HEK293 (cell line): Measurements from ENCODE around the gene HOXA3.
A peak's percentile ranks its signal among the peaks of the same experiment; 100 is the strongest.

ENCODE experiments used
- CTCF ChIA-PET: fragments of 350-600 bp; formaldehyde crosslinking; extraction: SDS; loops from one replicate; lab custom pipeline; 2021; ENCODE audit warnings: antibody characterized with exemption; lab: Yijun Ruan, JAX
- POLR2A ChIA-PET: fragments of 300-600 bp; formaldehyde crosslinking; extraction: SDS; loops from one replicate; lab custom pipeline; 2020; ENCODE audit warnings: antibody characterized with exemption, inconsistent platforms; lab: Yijun Ruan, JAX
- H3K27ac ChIP-seq: fragments of 200-500 bp; sonication (Bioruptor generic); 2 replicates; pipeline ENCODE4 v1.5.1; 2014; ENCODE audit warnings: low read depth, low read length, control low read depth, inconsistent platforms; ENCODE audit errors: extremely low read depth
- H3K36me3 ChIP-seq, 2 experiments: fragments of 200-500 bp in 1 of 2; sonication (Bioruptor generic) in 1 of 2; 1 replicate in 1 of 2; 2 replicates in 1 of 2; pipeline ENCODE4 v1.5.1; 2014 to 2017; ENCODE audit warnings: inconsistent platforms in 2 of 2, low read length in 2 of 2; ENCODE audit not compliant: control insufficient read depth in 2 of 2, insufficient read depth in 1 of 2
- H3K4me1 ChIP-seq: fragments of 200-500 bp; sonication (Bioruptor generic); 2 replicates; pipeline ENCODE4 v1.5.1; 2014; ENCODE audit warnings: mild to moderate bottlenecking, low read length, inconsistent platforms; ENCODE audit not compliant: control insufficient read depth, insufficient read depth
- H3K4me3 ChIP-seq: 2 replicates; pipeline ENCODE4 v1.5.1; 2011; ENCODE audit warnings: low read depth, mild to moderate bottlenecking, control low read depth, low read length, moderate library complexity
- H3K9me3 ChIP-seq: fragments of 200-500 bp; sonication (Bioruptor generic); 2 replicates; pipeline ENCODE4 v1.5.1; 2014; ENCODE audit warnings: low read depth, low read length, inconsistent platforms; ENCODE audit not compliant: control insufficient read depth, insufficient read depth
- EGR2 ChIP-seq: fragments of 450-650 bp; formaldehyde crosslinking; IDR thresholded peaks from 2 replicates; pipeline ENCODE4 v1.5.1; 2016; ENCODE audit warnings: low read depth, missing biosample characterization, missing genetic modification characterization
- GLIS1 ChIP-seq: fragments of 450-650 bp; formaldehyde crosslinking; IDR thresholded peaks from 2 replicates; pipeline ENCODE4 v1.5.1; 2016; ENCODE audit warnings: missing biosample characterization, missing genetic modification characterization
- GLIS2 ChIP-seq: fragments of 450-650 bp; formaldehyde crosslinking; IDR thresholded peaks from 2 replicates; pipeline ENCODE4 v1.5.1; 2016; ENCODE audit warnings: missing biosample characterization, missing genetic modification characterization
- HIC1 ChIP-seq: fragments of 450-650 bp; formaldehyde crosslinking; IDR thresholded peaks from 2 replicates; pipeline ENCODE4 v1.5.1; 2016; ENCODE audit warnings: missing biosample characterization, missing genetic modification characterization
- HOXD13 ChIP-seq: sonication (generic); formaldehyde crosslinking; IDR thresholded peaks from 2 replicates; pipeline ENCODE4 v1.8.0; 2022; ENCODE audit warnings: missing genetic modification reagents, borderline replicate concordance
- INSM2 ChIP-seq: fragments of 450-650 bp; formaldehyde crosslinking; IDR thresholded peaks from 2 replicates; pipeline ENCODE4 v1.5.1; 2016; ENCODE audit warnings: missing biosample characterization, missing genetic modification characterization
- KLF1 ChIP-seq: fragments of 450-650 bp; formaldehyde crosslinking; IDR thresholded peaks from 2 replicates; pipeline ENCODE4 v1.5.1; 2016; ENCODE audit warnings: missing biosample characterization, missing genetic modification characterization
- PRDM10 ChIP-seq: fragments of 450-650 bp; formaldehyde crosslinking; IDR thresholded peaks from 2 replicates; pipeline ENCODE4 v1.5.1; 2016; ENCODE audit warnings: missing biosample characterization, missing genetic modification characterization
- SP3 ChIP-seq: fragments of 450-650 bp; formaldehyde crosslinking; IDR thresholded peaks from 2 replicates; pipeline ENCODE4 v1.5.1; 2016; ENCODE audit warnings: missing biosample characterization, missing genetic modification characterization
- ZBTB10 ChIP-seq: fragments of 450-650 bp; formaldehyde crosslinking; IDR thresholded peaks from 2 replicates; pipeline ENCODE4 v1.5.1; 2016; ENCODE audit warnings: missing biosample characterization, missing genetic modification characterization
- ZBTB49 ChIP-seq: fragments of 450-650 bp; formaldehyde crosslinking; IDR thresholded peaks from 2 replicates; pipeline ENCODE4 v1.5.1; 2016; ENCODE audit warnings: missing biosample characterization, missing genetic modification characterization, low read depth
- ZFP69B ChIP-seq: fragments of 450-650 bp; formaldehyde crosslinking; IDR thresholded peaks from 2 replicates; pipeline ENCODE4 v1.5.1; 2016; ENCODE audit warnings: missing biosample characterization, missing genetic modification characterization
- ZIC2 ChIP-seq: fragments of 450-650 bp; formaldehyde crosslinking; IDR thresholded peaks from 2 replicates; pipeline ENCODE4 v1.5.1; 2016; ENCODE audit warnings: missing biosample characterization, missing genetic modification characterization
- ZNF132 ChIP-seq: fragments of 450-650 bp; formaldehyde crosslinking; IDR thresholded peaks from 2 replicates; pipeline ENCODE4 v1.5.1; 2017; ENCODE audit warnings: missing biosample characterization, missing genetic modification characterization, borderline replicate concordance
- ZNF157 ChIP-seq: fragments of 450-650 bp; formaldehyde crosslinking; IDR thresholded peaks from 2 replicates; pipeline ENCODE4 v1.5.1; 2016; ENCODE audit warnings: missing biosample characterization, missing genetic modification characterization
- ZNF302 ChIP-seq: fragments of 450-650 bp; formaldehyde crosslinking; IDR thresholded peaks from 2 replicates; pipeline ENCODE4 v1.5.1; 2016; ENCODE audit warnings: missing biosample characterization, missing genetic modification characterization, low read depth
- ZNF335 ChIP-seq: fragments of 450-650 bp; formaldehyde crosslinking; conservative IDR thresholded peaks from 2 replicates; pipeline ENCODE4 v1.5.1; 2016; ENCODE audit warnings: missing biosample characterization, missing genetic modification characterization
- ZNF529 ChIP-seq: fragments of 450-650 bp; formaldehyde crosslinking; IDR thresholded peaks from 2 replicates; pipeline ENCODE4 v1.5.1; 2017; ENCODE audit warnings: missing genetic modification characterization, missing biosample characterization; ENCODE audit not compliant: insufficient replicate concordance
- ZNF555 ChIP-seq: fragments of 450-650 bp; formaldehyde crosslinking; conservative IDR thresholded peaks from 2 replicates; pipeline ENCODE4 v1.5.1; 2017; ENCODE audit warnings: missing biosample characterization, mild to moderate bottlenecking, missing genetic modification characterization, inconsistent platforms
- ZNF560 ChIP-seq: fragments of 450-650 bp; formaldehyde crosslinking; IDR thresholded peaks from 2 replicates; pipeline ENCODE4 v1.5.1; 2017; ENCODE audit warnings: missing biosample characterization, missing genetic modification characterization, borderline replicate concordance
- ZNF629 ChIP-seq: fragments of 450-650 bp; formaldehyde crosslinking; IDR thresholded peaks from 2 replicates; pipeline ENCODE4 v1.5.1; 2017; ENCODE audit warnings: missing biosample characterization, missing genetic modification characterization
- ZNF654 ChIP-seq: fragments of 450-650 bp; formaldehyde crosslinking; IDR thresholded peaks from 2 replicates; pipeline ENCODE4 v1.5.1; 2016; ENCODE audit warnings: low read depth, missing biosample characterization, missing genetic modification characterization
- ZNF777 ChIP-seq: fragments of 450-650 bp; formaldehyde crosslinking; IDR thresholded peaks from 2 replicates; pipeline ENCODE4 v1.5.1; 2017; ENCODE audit warnings: missing biosample characterization, missing genetic modification characterization, borderline replicate concordance

Gene HOXA3

GRCh38 chr7:27095050-27095896, 57.1 kb downstream of the HOXA3 start:
- ChIA-PET POLR2A (interaction anchor here (1.4 to 4.3 kb wide), 8 partner anchors 15 to 240 kb away, joined by 3 to 32 read pairs (median 14); partner anchors contain the start of genes HOXA4, HOXA6 and SKAP2), CTCF (interaction anchor here (0.8 to 2.0 kb wide), 6 partner anchors 10 to 408 kb away, joined by 3 to 11 read pairs (median 6); partner anchors contain the start of gene HOXA5)
- H3K4me1 ChIP-seq: peaks cover 47% of the 10 kb centered on the region
- H3K27ac ChIP-seq: peak overlapping the region; percentile 65; the same call in 1 of the 2 replicates
- H3K36me3 ChIP-seq: peaks cover 8 to 14% of the 10 kb centered on the region in 2 experiments; a peak in 2 of 3 replicates
- H3K9me3 ChIP-seq: no peaks in the 10 kb centered on the region
- peak overlapping the region; percentile 79 for H3K4me3 ChIP-seq
- peak; percentile 45; the same call in 1 of the 2 replicates for TF ChIP-seq ZNF629 (tag by site-specific recombination)
- no peak for TF ChIP-seq ZNF529 (tag by site-specific recombination)
- TF ChIP-seq ZNF157 (tag by site-specific recombination): no peak
- peak; percentile 49 for TF ChIP-seq ZBTB10 (tag by site-specific recombination)
- peak; percentile 69 for TF ChIP-seq EGR2 (tag by site-specific recombination)
- TF ChIP-seq ZNF302 (tag by site-specific recombination): no peak
- peak; percentile 65 for TF ChIP-seq GLIS1 (tag by site-specific recombination)
- no peak for TF ChIP-seq ZBTB49 (tag by site-specific recombination)
- TF ChIP-seq HIC1 (tag by site-specific recombination): peak; percentile 64
- TF ChIP-seq ZNF555 (tag by site-specific recombination): no peak
- peak; percentile 60; the same call in 1 of the 2 replicates for TF ChIP-seq PRDM10 (tag by site-specific recombination)
- TF ChIP-seq ZIC2 (tag by site-specific recombination): peak; percentile 26; the same call in 1 of the 2 replicates
- TF ChIP-seq ZNF560: no peak
- TF ChIP-seq ZNF777 (tag by site-specific recombination): 0 out of 2 replicates have a peak, but pooled peaks have one; percentile 56
- no peak for TF ChIP-seq ZFP69B (tag by site-specific recombination)
- no peak for TF ChIP-seq ZNF132
- no peak for TF ChIP-seq KLF1 (tag by site-specific recombination)
- no peak for TF ChIP-seq SP3 (tag by site-specific recombination)
- peak; percentile 91 for TF ChIP-seq GLIS2 (tag by site-specific recombination)
- peak; percentile 57 for TF ChIP-seq ZNF335
- no peak for TF ChIP-seq INSM2 (tag by site-specific recombination)
- TF ChIP-seq ZNF654 (tag by site-specific recombination): no peak
- no peak for TF ChIP-seq HOXD13
